Measurements from ENCODE around the gene HERC3. TPM values are rescaled to one million over a fixed set of nuclear protein-coding genes. Genes with fewer than 3 reads are reported as not detected.

HERC3 gene
- total RNA-seq, 1 experiment from 2014 or later, result 34.9 TPM

DNA sequence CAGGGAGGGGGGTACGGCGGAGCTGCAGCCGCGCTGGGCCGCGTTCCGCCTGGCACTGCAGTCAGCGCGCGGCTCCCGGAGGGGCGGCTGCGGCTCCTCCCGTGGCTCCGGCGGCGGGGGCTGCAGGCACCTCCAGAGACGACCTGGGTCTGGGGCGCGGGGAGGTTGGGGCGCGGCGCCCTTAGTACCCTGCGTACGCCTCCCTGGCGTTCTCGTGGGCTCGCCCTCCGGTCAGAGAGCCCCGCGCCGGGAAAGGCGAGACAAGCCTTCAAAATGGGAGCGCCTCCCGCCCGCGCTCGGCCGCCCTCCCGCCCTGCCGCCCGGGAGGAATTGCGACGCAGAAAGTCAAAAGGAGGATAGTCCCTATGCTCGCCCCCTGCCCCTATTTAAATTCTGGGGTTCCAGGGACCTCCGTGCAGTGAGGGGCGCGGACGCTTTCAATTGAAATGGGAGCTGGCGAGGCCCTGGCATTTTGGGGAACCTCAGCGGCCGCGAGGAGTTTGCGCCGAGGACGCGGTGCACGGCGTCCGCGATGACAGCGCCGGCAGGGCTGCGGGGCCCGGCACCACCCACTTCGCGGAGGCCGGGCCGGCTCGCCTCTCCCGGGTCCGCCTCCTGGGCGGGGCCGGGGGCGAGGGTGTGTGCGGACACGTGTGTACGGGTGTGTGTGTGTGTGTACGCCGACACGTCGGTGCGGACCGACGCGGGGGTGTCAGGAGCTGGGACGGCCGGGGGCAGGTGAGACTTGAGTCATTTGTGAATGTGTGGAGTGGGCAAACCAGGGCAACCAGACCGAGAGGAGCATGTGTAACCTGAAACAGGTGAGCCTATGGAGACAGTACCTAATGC lies 544 bp downstream of the HERC3 start:
- Mint-ChIP-seq H3K27ac (ENCODE audit: low read depth, unreplicated experiment) (peak overlapping the region; percentile 77), H3K9me3 (ENCODE audit: unreplicated experiment) (no peaks in the 10 kb centered on the region), H3K36me3 (ENCODE audit: insufficient read depth, unreplicated experiment) (peaks cover 36% of the 10 kb centered on the region), H3K27me3 (ENCODE audit: insufficient read depth, unreplicated experiment) (no peaks in the 10 kb centered on the region), H3K4me1 (ENCODE audit: insufficient read depth, unreplicated experiment) (peaks cover 12% of the 10 kb centered on the region), H3K4me3 (ENCODE audit: unreplicated experiment) (peak overlapping the region; percentile 83)
- ChIA-PET CTCF (interaction anchor here (0.7 to 3.1 kb wide), 17 partner anchors 16 to 415 kb away, joined by 3 to 20 read pairs (median 6); no protein-coding TSS in a partner anchor), POLR2A (interaction anchor here (0.6 to 6.5 kb wide), 24 partner anchors 9 to 572 kb away, joined by 3 to 199 read pairs (median 9); partner anchors contain the start of gene PYURF)
- no TSS peak for BruUV-seq (replicated peaks)
- TF ChIP-seq CTCF (IDR thresholded peaks at IDR 0.05; ENCODE audit: unreplicated experiment), result no peak
- intact Hi-C loops (cut with micrococcal nuclease), result loop anchor here (1.0 to 2.0 kb wide), 4 partner anchors 30 to 66 kb away; no protein-coding TSS in a partner anchor
- peak; percentile 84 for DNase-seq (ENCODE audit: unreplicated experiment)

- TF ChIP-seq CTCF (IDR thresholded peaks at IDR 0.05; ENCODE audit: unreplicated experiment), result no peak
- Mint-ChIP-seq H3K36me3 (ENCODE audit: insufficient read depth, unreplicated experiment) (peaks cover 53% of the 10 kb centered on the region), H3K9me3 (ENCODE audit: unreplicated experiment) (no peaks in the 10 kb centered on the region), H3K4me1 (ENCODE audit: insufficient read depth, unreplicated experiment) (peaks cover 46% of the 10 kb centered on the region), H3K4me3 (ENCODE audit: unreplicated experiment) (no peak overlapping the region), H3K27ac (ENCODE audit: low read depth, unreplicated experiment) (peak overlapping the region; percentile 84), H3K27me3 (ENCODE audit: insufficient read depth, unreplicated experiment) (no peaks in the 10 kb centered on the region)
- no peak for DNase-seq (ENCODE audit: unreplicated experiment)
- CTCF ChIA-PET, result interaction anchor here (0.7 to 2.1 kb wide), 5 partner anchors 15 to 108 kb away, joined by 3 to 8 read pairs (median 5); no protein-coding TSS in a partner anchor
- intact Hi-C loops (cut with micrococcal nuclease), result no loop called here
- no TSS peak for BruUV-seq (replicated peaks)
- POLR2A ChIA-PET, result interaction anchor here (0.6 to 5.9 kb wide), 8 partner anchors 12 to 274 kb away, joined by 3 to 123 read pairs (median 5); no protein-coding TSS in a partner anchor
Observed at GRCh38 chr4:88597970-88598660, 5.8 kb downstream of the HERC3 start.

- DNase-seq (ENCODE audit: unreplicated experiment), result no peak
- TF ChIP-seq CTCF (IDR thresholded peaks at IDR 0.05; ENCODE audit: unreplicated experiment), result no peak
- Mint-ChIP-seq H3K4me3 (ENCODE audit: unreplicated experiment) (peak overlapping the region; percentile 50), H3K36me3 (ENCODE audit: insufficient read depth, unreplicated experiment) (peaks cover 56% of the 10 kb centered on the region), H3K27me3 (ENCODE audit: insufficient read depth, unreplicated experiment) (no peaks in the 10 kb centered on the region), H3K9me3 (ENCODE audit: unreplicated experiment) (no peaks in the 10 kb centered on the region), H3K27ac (ENCODE audit: low read depth, unreplicated experiment) (peak overlapping the region; percentile 84), H3K4me1 (ENCODE audit: insufficient read depth, unreplicated experiment) (peaks cover 40% of the 10 kb centered on the region)
- POLR2A ChIA-PET, result interaction anchor here (0.8 to 5.9 kb wide), 8 partner anchors 7 to 60 kb away, joined by 3 to 123 read pairs (median 13); partner anchors contain the start of gene HERC3
- intact Hi-C loops (cut with micrococcal nuclease), result no loop called here
- CTCF ChIA-PET, result interaction anchor here (1.3 to 2.1 kb wide), 5 partner anchors 14 to 70 kb away, joined by 3 to 8 read pairs (median 4); no protein-coding TSS in a partner anchor
- no TSS peak for BruUV-seq (replicated peaks)
Observed at GRCh38 chr4:88599298-88599697, 7.0 kb downstream of the HERC3 start.
